ENCODE measurements around the gene EFHD1.
"Not testable (repeated sequence)": the region's sequence is repeated elsewhere in the genome, so short reads cannot be mapped to it uniquely, and the experiment has no call there.

EFHD1 gene

DNA sequence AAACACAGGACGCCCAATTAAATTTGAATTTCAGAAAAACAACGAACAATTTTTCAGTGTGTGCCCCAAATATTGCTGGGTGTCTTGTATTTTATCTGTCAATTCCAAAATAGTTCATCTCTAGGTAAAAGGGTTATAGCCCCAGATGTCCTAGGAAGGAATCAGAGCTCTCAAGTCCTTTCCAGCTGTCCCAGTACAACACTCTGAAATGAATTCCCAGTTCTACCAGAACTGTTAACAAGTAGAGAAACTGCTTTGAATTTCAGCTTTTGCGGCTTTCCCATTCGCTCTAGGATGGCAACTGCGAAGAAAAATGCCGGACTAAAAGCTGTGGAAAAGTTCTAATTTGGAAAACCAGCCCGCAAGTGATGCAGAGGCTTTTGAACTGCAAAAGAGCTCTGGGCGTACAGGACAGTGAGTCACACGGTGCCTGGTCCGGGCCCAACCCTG is 63.2 kb downstream of the EFHD1 start:
- DNase-seq (ENCODE audit: low read depth), result no peak

DNA sequence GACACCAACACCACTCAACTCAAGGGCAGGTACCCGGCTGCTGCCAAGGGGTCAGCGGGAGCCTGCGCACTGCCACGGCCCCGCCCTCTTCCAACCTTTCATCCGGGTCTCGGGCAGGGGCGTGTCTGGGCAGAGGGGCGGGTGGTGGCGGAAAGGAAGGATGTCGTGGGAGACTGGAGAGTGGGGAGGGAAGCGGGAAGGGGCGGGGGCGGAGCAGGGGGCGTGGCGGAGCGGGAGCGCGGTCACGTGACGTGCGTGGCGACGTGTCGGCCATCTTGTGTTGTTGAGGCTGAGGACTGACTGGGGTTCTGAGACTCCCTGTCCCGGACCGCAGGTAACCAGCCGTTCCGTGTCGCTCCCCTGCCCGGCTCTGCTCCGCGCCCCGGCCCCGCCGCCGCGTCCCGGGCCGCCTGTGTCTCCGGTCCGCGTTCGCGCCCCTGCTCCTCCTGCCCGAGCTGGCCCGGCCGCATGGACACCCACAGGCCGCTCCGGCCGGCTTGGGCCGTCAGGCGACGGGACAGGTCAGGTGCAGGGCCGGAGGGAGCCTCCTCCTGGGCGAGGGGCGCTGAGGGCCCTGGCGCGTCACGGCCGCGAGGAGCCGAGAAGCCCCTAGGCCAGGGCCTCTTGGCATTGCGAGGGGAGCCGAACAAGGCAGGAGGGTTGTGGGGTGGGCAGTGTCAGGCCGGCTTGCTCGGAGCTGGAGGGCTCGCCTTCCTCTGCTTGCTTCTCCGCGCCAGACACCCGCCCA is 63.8 kb downstream of the EFHD1 start, which contains the start of gene GIGYF2:
TSS of gene GIGYF2 (plus strand) at position 273 of the 748 bp plus-strand sequence. CDS start 37,867 bp downstream, outside the sequence.
- peak; percentile 85 for DNase-seq (ENCODE audit: low read depth)

DNA sequence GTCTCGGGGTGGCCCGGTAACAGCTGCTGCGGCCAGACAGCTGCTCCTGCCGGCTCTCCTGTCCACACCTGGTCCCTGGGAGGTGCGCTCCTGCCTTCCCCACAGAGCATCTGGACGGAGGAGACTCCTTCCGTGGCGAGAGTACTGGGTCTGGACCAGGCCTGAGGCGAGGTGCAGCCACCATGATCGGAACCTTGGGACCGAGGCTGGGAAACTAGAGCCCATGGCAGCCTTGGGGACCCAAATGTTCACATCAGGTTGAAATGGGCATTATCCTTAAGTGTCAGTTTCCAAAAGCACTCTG is 64.4 kb downstream of the EFHD1 start:
- no peak for DNase-seq (ENCODE audit: low read depth)

DNA sequence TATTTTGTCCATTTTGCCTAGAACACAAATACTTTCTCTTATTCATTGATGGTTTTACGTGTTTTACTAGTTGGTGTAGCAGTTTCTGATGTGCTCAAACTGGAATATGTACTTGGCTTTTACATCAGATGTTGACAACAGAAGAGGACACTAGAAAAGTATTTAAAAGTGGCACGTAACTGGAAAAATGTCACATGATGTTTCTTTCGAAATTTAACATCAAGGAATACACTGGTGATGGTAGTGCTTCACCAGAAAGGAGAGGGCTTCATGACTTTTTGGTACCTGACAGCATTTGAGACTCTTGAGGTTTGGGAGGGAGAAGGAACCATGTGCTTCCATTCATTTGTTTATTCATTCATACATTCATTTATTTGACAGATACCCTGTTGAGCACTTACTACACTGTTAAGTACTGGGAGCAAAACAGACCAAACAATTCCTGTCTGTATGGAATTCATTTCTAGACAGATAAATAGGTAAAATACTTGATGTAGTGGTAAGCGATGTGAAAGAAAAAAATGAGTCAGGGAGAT is 65.2 kb downstream of the EFHD1 start:
- DNase-seq (ENCODE audit: low read depth), result no peak

DNA sequence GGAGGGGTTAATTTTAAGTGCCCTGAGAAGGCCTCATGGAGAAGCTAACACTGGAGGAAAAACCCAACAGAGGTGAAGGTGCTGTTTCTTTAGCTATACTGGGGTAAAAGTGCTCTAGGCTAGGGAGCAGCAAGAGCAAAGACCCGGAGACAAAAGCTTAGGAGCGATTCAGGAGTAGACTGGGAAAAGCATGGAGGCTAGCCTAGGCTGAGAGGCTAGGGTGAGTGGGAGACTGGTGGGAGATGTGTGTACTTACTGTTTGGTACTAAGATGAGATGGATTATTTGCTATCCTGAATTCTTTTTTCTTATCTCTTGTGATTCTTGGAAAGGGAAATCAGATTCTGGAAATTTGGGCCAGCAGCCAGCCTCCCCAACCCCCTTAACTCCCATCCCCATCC is 65.7 kb downstream of the EFHD1 start:
- no peak for DNase-seq (ENCODE audit: low read depth)

DNA sequence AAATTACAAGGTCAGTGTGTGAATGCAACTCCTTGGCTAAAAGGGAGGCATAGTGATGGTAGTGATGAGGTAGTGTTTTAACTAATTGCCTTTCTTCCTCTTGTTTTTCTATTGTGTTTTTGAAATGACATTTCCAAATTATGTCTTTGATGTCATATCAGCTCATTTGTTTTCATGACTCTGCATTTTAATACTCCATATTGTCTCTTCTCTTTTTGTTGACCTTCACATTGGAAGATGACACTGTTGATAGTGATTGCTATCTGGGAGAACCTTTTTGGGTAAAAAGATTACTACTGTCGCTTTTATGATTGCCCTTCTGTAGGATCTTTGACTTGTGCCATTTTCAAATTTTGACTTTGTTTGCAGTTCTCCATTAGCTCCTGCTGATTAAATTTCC is 66.8 kb downstream of the EFHD1 start:
- DNase-seq (ENCODE audit: low read depth), result no peak

DNA sequence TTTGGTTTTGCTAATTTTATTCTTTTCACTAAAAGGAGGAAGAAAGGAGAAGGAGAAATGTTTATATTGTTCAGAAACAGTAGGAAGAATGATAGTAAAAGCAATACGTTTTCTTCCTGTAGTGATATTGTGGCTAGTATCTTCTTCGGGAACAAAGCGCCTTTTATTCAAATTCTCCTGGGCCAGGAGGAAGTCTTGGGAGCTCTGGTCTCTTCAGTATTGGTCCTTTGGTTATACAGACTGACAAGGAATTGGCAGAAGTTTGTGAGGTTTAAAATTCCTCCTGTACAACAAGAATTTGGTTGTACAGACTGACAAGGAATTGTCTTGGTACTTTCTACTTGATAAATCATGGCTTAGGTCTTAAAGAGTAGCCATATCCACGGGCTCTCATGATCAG is 73.7 kb downstream of the EFHD1 start:
- DNase-seq (ENCODE audit: low read depth), result no peak

DNA sequence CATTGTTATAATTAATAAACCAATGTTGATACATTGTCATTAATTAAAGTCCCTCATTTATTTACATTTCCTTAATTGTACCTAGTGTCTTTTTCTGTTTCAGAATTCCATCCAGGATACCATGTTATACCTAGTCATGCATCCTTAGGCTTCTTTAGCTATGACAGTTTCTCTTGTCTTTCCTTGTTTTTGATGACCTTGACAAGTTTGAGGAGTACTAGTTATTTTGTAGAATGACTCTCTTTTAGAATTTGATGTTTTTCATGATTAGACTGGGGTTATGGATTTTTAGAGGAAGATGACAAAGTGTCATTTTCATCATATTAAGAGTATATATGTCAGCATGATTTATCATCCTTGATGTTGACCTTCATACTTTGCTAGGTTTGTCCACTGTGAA is 80.1 kb downstream of the EFHD1 start:
- DNase-seq (ENCODE audit: low read depth), result no peak

DNA sequence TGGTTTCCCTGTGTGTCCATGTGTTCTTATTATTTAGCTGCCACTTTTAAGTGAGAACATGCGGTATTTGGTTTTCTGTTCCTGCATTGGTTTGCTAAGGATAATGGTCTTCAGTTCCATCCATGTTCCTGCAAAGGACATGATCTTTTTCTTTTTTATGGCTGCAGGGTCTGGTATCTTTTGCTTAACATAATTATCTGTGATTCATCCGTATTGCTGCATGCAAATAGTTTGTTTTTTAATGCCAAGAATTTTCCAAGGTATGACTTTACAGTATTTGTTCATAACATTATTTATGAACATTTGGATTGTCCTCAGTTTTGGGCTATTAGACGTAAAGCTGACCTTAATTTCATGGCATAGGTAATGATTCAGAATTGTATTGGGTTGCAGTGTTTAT is 81.6 kb downstream of the EFHD1 start:
- DNase-seq (ENCODE audit: low read depth), result no peak

DNA sequence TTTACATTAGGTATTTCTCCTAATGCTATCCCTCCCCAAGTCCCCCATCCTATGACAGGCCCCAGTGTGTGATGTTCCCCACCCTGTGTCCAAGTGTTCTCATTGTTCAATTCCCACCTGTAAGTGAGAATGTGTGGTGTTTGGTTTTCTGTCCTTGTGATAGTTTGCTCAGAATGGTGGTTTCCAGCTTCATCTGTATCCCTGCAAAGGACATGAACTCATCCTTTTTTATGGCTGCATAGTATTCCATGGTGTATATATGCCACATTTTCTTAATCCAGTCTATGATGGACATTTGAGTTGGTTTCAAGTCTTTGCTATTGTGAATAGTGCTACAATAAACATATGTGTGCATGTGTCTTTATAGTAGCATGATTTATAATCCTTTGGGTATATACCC is 86.7 kb downstream of the EFHD1 start:
- DNase-seq (ENCODE audit: low read depth), result not testable (repeated sequence)

DNA sequence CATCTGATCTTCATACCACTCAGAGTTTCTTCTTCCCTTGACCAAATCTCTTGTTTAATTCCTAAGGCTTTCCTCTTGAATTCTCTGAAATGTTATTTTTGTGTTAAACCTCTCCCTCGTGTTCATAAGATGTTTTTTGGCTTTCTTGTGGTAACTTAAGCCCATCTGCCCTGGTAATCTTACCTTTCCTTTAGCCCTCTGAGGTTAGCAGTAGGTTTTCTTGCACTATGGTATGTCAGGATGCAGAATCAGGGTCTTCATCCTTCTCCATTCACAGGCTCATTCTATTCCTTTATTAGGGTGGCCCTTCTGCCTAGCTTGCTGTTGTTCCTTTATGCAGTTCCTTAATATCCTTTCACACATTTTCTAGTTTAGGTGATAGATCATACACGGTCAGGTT is 87.9 kb downstream of the EFHD1 start:
- DNase-seq (ENCODE audit: low read depth), result no peak

DNA sequence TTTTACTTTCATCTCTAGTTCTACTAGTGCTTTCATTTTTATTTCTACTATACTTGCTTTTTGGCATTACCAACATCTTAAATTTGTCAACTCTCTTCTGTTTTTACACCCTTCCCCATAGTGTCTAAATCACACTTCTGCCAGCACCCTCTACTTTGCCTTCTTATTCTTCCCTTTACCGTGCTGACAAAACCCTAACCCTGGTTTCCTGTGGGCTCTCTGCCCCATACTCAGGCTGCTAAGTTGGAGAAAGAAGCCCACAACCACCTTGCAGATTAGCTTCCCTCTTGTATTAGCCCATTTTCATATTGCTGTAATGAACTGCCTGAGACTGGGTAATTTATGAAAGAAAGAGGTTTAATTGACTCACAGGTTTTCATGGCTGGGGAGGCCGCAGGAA is 88.5 kb downstream of the EFHD1 start:
- DNase-seq (ENCODE audit: low read depth), result no peak

DNA sequence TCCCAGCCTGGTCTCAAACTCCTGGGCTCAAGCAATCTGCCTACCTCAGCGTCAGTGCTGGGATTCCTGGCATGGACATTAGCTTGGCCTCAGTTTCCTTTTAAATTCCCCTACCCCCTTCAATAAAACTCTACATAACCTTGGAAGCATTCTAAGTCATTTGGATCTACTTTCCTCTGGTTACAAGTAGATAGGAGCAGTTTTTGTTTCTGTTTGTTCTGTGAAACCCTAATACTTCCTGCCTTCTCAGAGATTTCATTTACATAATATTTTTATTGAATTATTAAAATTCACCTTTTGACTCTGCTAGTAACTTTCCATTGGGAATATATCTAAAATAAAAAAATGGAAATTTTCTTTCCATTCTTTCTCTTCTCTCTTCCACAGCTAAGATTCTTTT is 89.6 kb downstream of the EFHD1 start:
- DNase-seq (ENCODE audit: low read depth), result no peak

DNA sequence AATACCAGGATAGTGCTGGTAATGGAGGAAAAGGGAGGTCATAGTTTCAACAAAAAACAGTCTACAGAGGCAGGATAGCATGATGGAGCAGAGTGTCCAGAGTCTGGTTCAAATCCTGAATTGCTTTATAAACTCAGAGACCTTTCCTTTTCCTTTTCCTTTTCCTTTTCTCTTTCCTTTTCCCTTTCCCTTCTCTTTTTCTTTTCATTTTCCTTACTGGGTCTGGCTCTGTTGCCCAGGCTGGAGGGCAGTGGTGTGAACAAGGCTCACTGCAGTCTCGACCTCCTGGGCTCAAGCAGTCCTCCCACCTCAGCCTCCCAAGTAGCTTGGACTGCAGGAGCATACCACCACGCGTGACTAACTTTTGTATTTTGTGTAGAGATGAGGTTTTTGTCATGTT is 95.4 kb downstream of the EFHD1 start:
- no peak for DNase-seq (ENCODE audit: low read depth)

DNA sequence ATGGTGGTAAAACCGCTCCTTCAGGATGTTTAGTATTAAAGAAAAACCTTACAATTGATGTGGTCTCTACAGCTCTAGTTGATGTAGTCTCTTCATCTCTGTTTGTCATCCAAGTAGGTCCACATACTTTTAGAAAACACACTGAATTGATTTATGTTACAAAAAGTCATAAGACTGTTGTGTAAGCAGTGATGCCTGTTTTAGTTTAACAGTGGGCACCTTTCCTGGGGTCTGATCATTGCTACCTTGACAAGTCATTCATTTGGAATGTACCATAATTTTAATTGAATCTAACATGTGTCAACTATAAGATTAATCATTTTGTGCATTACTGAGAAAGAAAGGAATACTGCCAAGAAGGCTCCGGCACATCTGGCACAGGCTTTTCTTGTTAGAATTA is 98.1 kb downstream of the EFHD1 start:
- no peak for DNase-seq (ENCODE audit: low read depth)
